H1 (cell line): ENCODE results near the gene PTPRO. TPM values are rescaled to one million over a fixed set of nuclear protein-coding genes. Genes with fewer than 3 reads are reported as not detected.

Experiments
- CTCF ChIA-PET: fragments of 300-600 bp; sonication (Branson Sonifier 250); formaldehyde crosslinking; loops from one replicate; lab custom pipeline; 2021; ENCODE audit not compliant: partially characterized antibody; lab: Charles Lee
- POLR2A ChIA-PET: fragments of 300-600 bp; sonication (Branson Sonifier 250); formaldehyde crosslinking; loops from one replicate; lab custom pipeline; 2021; ENCODE audit warnings: inconsistent platforms; ENCODE audit not compliant: partially characterized antibody; lab: Charles Lee
- DNase-seq, 2 experiments: peaks; one replicate each; pipeline versions ENCODE4 v3.0.0 to v3.0.0-alpha.2; 2010 to 2022; ENCODE audit warnings: low spot score in 2 of 2, low read depth in 1 of 2, mixed read lengths in 1 of 2
- FAIRE-seq: peaks from 2 replicates; lab custom pipeline; 2011; peaks lifted over from hg19 to GRCh38; lab: Jason Lieb, UNC
- H2AFZ ChIP-seq: 2 replicates; pipeline ENCODE4 v1.8.1; 2012; ENCODE audit warnings: low read length, inconsistent platforms
- H2AK5ac ChIP-seq: 2 replicates; pipeline ENCODE4 v1.6.1; 2013; ENCODE audit warnings: low read depth, low read length
- H2BK120ac ChIP-seq: replicated peaks from 2 replicates; pipeline ENCODE3; 2013; ENCODE audit warnings: low read depth, low read length, inconsistent platforms
- H2BK12ac ChIP-seq: 2 replicates; pipeline ENCODE4 v1.6.1; 2013; ENCODE audit warnings: low read depth, low read length
- H2BK15ac ChIP-seq: 2 replicates; pipeline ENCODE4 v1.6.1; 2013; ENCODE audit warnings: low read length
- H2BK20ac ChIP-seq: 2 replicates; pipeline ENCODE4 v1.6.1; 2013; ENCODE audit warnings: low read length
- H2BK5ac ChIP-seq: 2 replicates; pipeline ENCODE4 v1.6.1; 2013; ENCODE audit warnings: low read depth, low read length
- H3K14ac ChIP-seq: 2 replicates; pipeline ENCODE4 v1.6.1; 2013; ENCODE audit warnings: inconsistent platforms; ENCODE audit not compliant: insufficient read length
- H3K18ac ChIP-seq: 2 replicates; pipeline ENCODE4 v1.6.1; 2013; ENCODE audit warnings: low read length; ENCODE audit errors: extremely low read depth
- H3K23ac ChIP-seq: 2 replicates; pipeline ENCODE4 v1.6.1; 2013; ENCODE audit warnings: inconsistent platforms; ENCODE audit not compliant: insufficient read length
- H3K23me2 ChIP-seq: 2 replicates; pipeline ENCODE4 v1.6.1; 2013; ENCODE audit warnings: low read depth, low read length
- H3K27ac ChIP-seq: 2 replicates; pipeline ENCODE4 v1.6.1; 2011; ENCODE audit warnings: low read depth, low read length, inconsistent platforms
- H3K27me3 ChIP-seq, 4 experiments: replicated peaks in 1 of 4; 1 replicate in 1 of 4; 2 replicates in 3 of 4; pipeline versions ENCODE4 v1.6.1 to v1.8.1; 2011 to 2013; ENCODE audit warnings: low read length in 3 of 4, mild to moderate bottlenecking in 3 of 4, inconsistent platforms in 2 of 4, mixed read lengths in 2 of 4, moderate library complexity in 1 of 4; ENCODE audit not compliant: control insufficient read depth in 3 of 4, insufficient read depth in 3 of 4; ENCODE audit errors: extremely low read depth in 1 of 4
- H3K36me3 ChIP-seq, 4 experiments: 2 replicates each; pipeline versions ENCODE4 v1.6.1 to v1.8.1; 2011 to 2013; ENCODE audit warnings: mild to moderate bottlenecking in 4 of 4, low read length in 3 of 4, moderate library complexity in 2 of 4, control low read depth in 1 of 4, inconsistent platforms in 1 of 4; ENCODE audit not compliant: insufficient read depth in 4 of 4, control insufficient read depth in 2 of 4
- H3K4ac ChIP-seq: replicated peaks from 2 replicates; pipeline ENCODE3; 2013; ENCODE audit warnings: low read length, low read depth, mixed read lengths, inconsistent platforms; ENCODE audit not compliant: insufficient read length
- H3K4me1 ChIP-seq, 4 experiments: replicated peaks in 1 of 4; 1 replicate in 1 of 4; 2 replicates in 3 of 4; pipeline versions ENCODE4 v1.6.1 to v1.8.1; 2011 to 2013; ENCODE audit warnings: low read length in 3 of 4, inconsistent platforms in 2 of 4, mixed read lengths in 1 of 4; ENCODE audit not compliant: insufficient read depth in 4 of 4, control insufficient read depth in 3 of 4
- H3K4me2 ChIP-seq, 2 experiments: 2 replicates each; pipeline versions ENCODE4 v1.6.1 to v1.8.1; 2011 to 2013; ENCODE audit warnings: low read depth in 2 of 2, low read length in 2 of 2, control low read depth in 1 of 2, inconsistent platforms in 1 of 2, mild to moderate bottlenecking in 1 of 2; ENCODE audit not compliant: insufficient read depth in 1 of 2
- H3K4me3 ChIP-seq, 4 experiments: fragments of 200-600, 300-600 bp in 1 of 4; sonication (generic), shearing (Covaris generic), sonication (Bioruptor Twin) in 1 of 4; 2 replicates each; pipeline versions ENCODE4 v1.5.1 to v1.8.1; 2011 to 2016; ENCODE audit warnings: low read length in 4 of 4, low read depth in 3 of 4, control low read depth in 2 of 4, inconsistent platforms in 2 of 4, mild to moderate bottlenecking in 2 of 4, mixed read lengths in 1 of 4, moderate library complexity in 1 of 4; ENCODE audit not compliant: insufficient read depth in 2 of 4; ENCODE audit errors: extremely low read depth in 1 of 4
- H3K56ac ChIP-seq: replicated peaks from 2 replicates; pipeline ENCODE3; 2013; ENCODE audit warnings: low read depth, mild to moderate bottlenecking, mixed read lengths, low read length, inconsistent platforms; ENCODE audit not compliant: insufficient read length
- H3K79me1 ChIP-seq: 2 replicates; pipeline ENCODE4 v1.6.1; 2013; ENCODE audit warnings: low read depth, low read length, control low read depth
- H3K79me2 ChIP-seq, 2 experiments: 2 replicates each; pipeline versions ENCODE4 v1.6.1 to v1.8.1; 2012 to 2013; ENCODE audit warnings: low read length in 2 of 2, mild to moderate bottlenecking in 2 of 2, inconsistent platforms in 1 of 2; ENCODE audit not compliant: insufficient read depth in 2 of 2, control insufficient read depth in 1 of 2
- H3K9ac ChIP-seq, 4 experiments: replicated peaks in 1 of 4; 1 replicate in 1 of 4; 2 replicates in 3 of 4; pipeline versions ENCODE4 v1.6.1 to v1.8.1; 2011 to 2013; ENCODE audit warnings: low read depth in 3 of 4, low read length in 3 of 4, control low read depth in 2 of 4, mild to moderate bottlenecking in 2 of 4, moderate library complexity in 2 of 4, inconsistent platforms in 1 of 4; ENCODE audit errors: extremely low read depth in 1 of 4
- H3K9me3 ChIP-seq, 2 experiments: 2 replicates each; pipeline versions ENCODE4 v1.6.1 to v1.8.1; 2012 to 2013; ENCODE audit warnings: mild to moderate bottlenecking in 2 of 2, moderate library complexity in 2 of 2, control low read depth in 1 of 2, inconsistent platforms in 1 of 2, low read depth in 1 of 2, low read length in 1 of 2, mixed read lengths in 1 of 2; ENCODE audit not compliant: insufficient read depth in 2 of 2
- H4K20me1 ChIP-seq, 2 experiments: replicated peaks in 1 of 2; 2 replicates each; pipeline versions ENCODE3 to v1.8.1; 2011 to 2013; ENCODE audit warnings: inconsistent platforms in 2 of 2, low read length in 2 of 2, mild to moderate bottlenecking in 1 of 2; ENCODE audit not compliant: insufficient read depth in 2 of 2, control insufficient read depth in 1 of 2
- H4K5ac ChIP-seq: 2 replicates; pipeline ENCODE4 v1.6.1; 2013; ENCODE audit warnings: low read length, low read depth, mixed read lengths, inconsistent platforms; ENCODE audit not compliant: insufficient read length
- H4K8ac ChIP-seq: 2 replicates; pipeline ENCODE4 v1.8.0; 2013; ENCODE audit warnings: mild to moderate bottlenecking, moderate library complexity, low read length, inconsistent platforms; ENCODE audit not compliant: insufficient read depth; ENCODE audit errors: extremely low read depth
- H4K91ac ChIP-seq: replicated peaks from 2 replicates; pipeline ENCODE3; 2013; ENCODE audit warnings: low read length, mixed read lengths, inconsistent platforms; ENCODE audit not compliant: insufficient read length
- ASH2L ChIP-seq: fragments of 200-600, 300-600 bp; sonication (generic); IDR thresholded peaks from one replicate; pipeline ENCODE4 v1.7.1; 2017; ENCODE audit warnings: low read length
- ATF3 ChIP-seq: IDR thresholded peaks from 2 replicates; pipeline ENCODE4 v1.6.1; 2011; ENCODE audit warnings: low read depth, mild to moderate bottlenecking, low read length; ENCODE audit not compliant: insufficient read depth
- CEBPB ChIP-seq: IDR thresholded peaks from 2 replicates; pipeline ENCODE4 v1.6.1; 2012; ENCODE audit warnings: low read depth, low read length
- CHD1 ChIP-seq: IDR thresholded peaks from 2 replicates; pipeline ENCODE4 v1.6.1; 2012; ENCODE audit warnings: low read depth, low read length, improper control_type of control experiment
- CHD2 ChIP-seq: IDR thresholded peaks from 2 replicates; pipeline ENCODE4 v1.6.1; 2012; ENCODE audit warnings: low read length, improper control_type of control experiment
- GTF2F1 ChIP-seq: IDR thresholded peaks from 2 replicates; pipeline ENCODE4 v1.6.1; 2012; ENCODE audit warnings: low read depth, low read length, improper control_type of control experiment, borderline replicate concordance
- JUND ChIP-seq: IDR thresholded peaks from 2 replicates; pipeline ENCODE4 v1.6.1; 2011; ENCODE audit warnings: mild to moderate bottlenecking, improper control_type of control experiment, low read length
- KDM1A ChIP-seq: fragments of 200-600, 300-600 bp; sonication (generic); IDR thresholded peaks from 2 replicates; pipeline ENCODE4 v1.7.1; 2016; ENCODE audit warnings: mild to moderate bottlenecking, low read length, borderline replicate concordance
- KDM4A ChIP-seq: IDR thresholded peaks from one replicate; pipeline ENCODE4 v1.7.1; 2012; ENCODE audit warnings: low read depth, mild to moderate bottlenecking, moderate library complexity, low read length, inconsistent platforms; ENCODE audit not compliant: severe bottlenecking
- MAX ChIP-seq: IDR thresholded peaks from 2 replicates; pipeline ENCODE4 v1.6.1; 2012; ENCODE audit warnings: inconsistent platforms
- RBBP5 ChIP-seq: IDR thresholded peaks from 2 replicates; pipeline ENCODE4 v1.7.1; 2012; ENCODE audit warnings: low read depth, mild to moderate bottlenecking, inconsistent platforms, low read length, moderate library complexity, borderline replicate concordance
- SAP30 ChIP-seq: fragments of 300-600 bp; sonication (generic); IDR thresholded peaks from 2 replicates; pipeline ENCODE4 v1.7.1; 2012; ENCODE audit warnings: low read length, moderate library complexity, mild to moderate bottlenecking, inconsistent platforms; ENCODE audit not compliant: insufficient read depth, insufficient replicate concordance
- SIRT6 ChIP-seq: IDR thresholded peaks from one replicate; pipeline ENCODE4 v1.7.1; 2012; ENCODE audit warnings: low read length, inconsistent platforms
- TAF7 ChIP-seq: optimal IDR thresholded peaks from 2 replicates; pipeline ENCODE3; 2011; ENCODE audit warnings: low read depth, mild to moderate bottlenecking, inconsistent platforms, low read length, moderate library complexity, borderline replicate concordance
- TBP ChIP-seq: IDR thresholded peaks from 2 replicates; pipeline ENCODE4 v1.6.1; 2011; ENCODE audit warnings: low read depth, low read length, improper control_type of control experiment
- whole genome bisulfite sequencing, 2 experiments: shearing (Covaris generic) in 1 of 2; methylation state at CpG; one replicate each; pipeline versions ENCODE4 v1.1.6 to v1.1.7; 2013 to 2015; ENCODE audit warnings: low lambda C conversion rate in 2 of 2, mixed read lengths in 2 of 2, inconsistent platforms in 1 of 2, low coverage in 1 of 2, missing lambda C conversion rate in 1 of 2; ENCODE audit not compliant: insufficient replicate concordance in 2 of 2, insufficient coverage in 1 of 2, insufficient read length in 1 of 2; ENCODE audit errors: extremely low coverage in 1 of 2, missing lambda C conversion rate in 1 of 2; 5-methylcytosine and 5-hydroxymethylcytosine counted together
- polyA plus RNA-seq, 7 experiments: library from polyadenylated mRNA; depleted of rRNA in 3 of 7; stranded (reverse) in 5 of 7; unstranded in 2 of 7; fragments of >200 nt in 5 of 7; fragments of 200-250 nt in 2 of 7; gene quantifications; 1 replicate in 5 of 7; 2 replicates in 1 of 7; 4 replicates in 1 of 7; pipeline versions ENCODE4 v1.2.1 to v1.2.3, GENCODE V29; 2011 to 2013; ENCODE audit warnings: missing spikeins in 2 of 7, mixed read lengths in 2 of 7
- total RNA-seq: library from RNA; stranded (reverse); fragmentation: NEBNext Ultra II Directional; extraction: Animal tissue kit (Norgen Biotek cat#: 25700); gene quantifications from 2 replicates; pipeline ENCODE4 v1.2.1, GENCODE V29; 2021

The PTPRO gene
- total and polyA plus RNA-seq, 2 of the 8 experiments (the other 6 are each of a cell fraction or from before 2014, with no cell fraction given) = 0.73 to 1.7 TPM

GRCh38 chr12:15387772-15388171 lies 65.5 kb downstream of the PTPRO start:
- H3K79me1 ChIP-seq = no peaks in the 10 kb centered on the region
- no peak overlapping the region for H3K4ac ChIP-seq
- 100% methylated on average over 1 of the region's 1 CpG; no CpG with 5 or more reads in 1 of the 2 experiments for WGBS, 2 experiments
- H3K9ac ChIP-seq = no peak overlapping the region
- no peak overlapping the region for H4K5ac ChIP-seq
- DNase-seq (no peak), FAIRE-seq (no peak)
- no peak overlapping the region for H2AK5ac ChIP-seq
- no peak overlapping the region for H3K56ac ChIP-seq
- H4K91ac ChIP-seq = no peak overlapping the region
- no peaks in the 10 kb centered on the region for H3K27me3 ChIP-seq
- no peak overlapping the region for H3K14ac ChIP-seq
- no peak overlapping the region for H2BK12ac ChIP-seq
- no peak overlapping the region for H3K27ac ChIP-seq
- no peak overlapping the region for H3K18ac ChIP-seq
- no peak overlapping the region for H2BK20ac ChIP-seq
- no peak overlapping the region for H3K23ac ChIP-seq
- H2AFZ ChIP-seq = no peak overlapping the region
- H3K23me2 ChIP-seq = no peaks in the 10 kb centered on the region
- ChIA-PET CTCF (no interaction called here), POLR2A (no interaction called here)
- H4K20me1 ChIP-seq = no peaks in the 10 kb centered on the region
- no peak overlapping the region for H2BK120ac ChIP-seq
- no peaks in the 10 kb centered on the region for H3K9me3 ChIP-seq
- H4K8ac ChIP-seq = no peak overlapping the region
- no peaks in the 10 kb centered on the region for H3K4me1 ChIP-seq
- H3K79me2 ChIP-seq = no peaks in the 10 kb centered on the region
- H3K4me2 ChIP-seq = no peak overlapping the region
- H3K4me3 ChIP-seq = no peak overlapping the region
- no peak overlapping the region for H2BK5ac ChIP-seq
- H3K36me3 ChIP-seq = no peaks in the 10 kb centered on the region
- no peak overlapping the region for H2BK15ac ChIP-seq
- TF ChIP-seq KDM1A (no peak), GTF2F1 (no peak), ATF3 (no peak), ASH2L (no peak), MAX (no peak), SAP30 (no peak), SIRT6 (no peak), KDM4A (no peak), RBBP5 (no peak), TAF7 (no peak), CHD2 (no peak), CHD1 (no peak), CEBPB (no peak), TBP (no peak), JUND (no peak)
